Measurements from ENCODE around the gene DRAP1.
"Not testable (repeated sequence)": the region's sequence is repeated elsewhere in the genome, so short reads cannot be mapped to it uniquely, and the experiment has no call there.

DRAP1 gene

DNA sequence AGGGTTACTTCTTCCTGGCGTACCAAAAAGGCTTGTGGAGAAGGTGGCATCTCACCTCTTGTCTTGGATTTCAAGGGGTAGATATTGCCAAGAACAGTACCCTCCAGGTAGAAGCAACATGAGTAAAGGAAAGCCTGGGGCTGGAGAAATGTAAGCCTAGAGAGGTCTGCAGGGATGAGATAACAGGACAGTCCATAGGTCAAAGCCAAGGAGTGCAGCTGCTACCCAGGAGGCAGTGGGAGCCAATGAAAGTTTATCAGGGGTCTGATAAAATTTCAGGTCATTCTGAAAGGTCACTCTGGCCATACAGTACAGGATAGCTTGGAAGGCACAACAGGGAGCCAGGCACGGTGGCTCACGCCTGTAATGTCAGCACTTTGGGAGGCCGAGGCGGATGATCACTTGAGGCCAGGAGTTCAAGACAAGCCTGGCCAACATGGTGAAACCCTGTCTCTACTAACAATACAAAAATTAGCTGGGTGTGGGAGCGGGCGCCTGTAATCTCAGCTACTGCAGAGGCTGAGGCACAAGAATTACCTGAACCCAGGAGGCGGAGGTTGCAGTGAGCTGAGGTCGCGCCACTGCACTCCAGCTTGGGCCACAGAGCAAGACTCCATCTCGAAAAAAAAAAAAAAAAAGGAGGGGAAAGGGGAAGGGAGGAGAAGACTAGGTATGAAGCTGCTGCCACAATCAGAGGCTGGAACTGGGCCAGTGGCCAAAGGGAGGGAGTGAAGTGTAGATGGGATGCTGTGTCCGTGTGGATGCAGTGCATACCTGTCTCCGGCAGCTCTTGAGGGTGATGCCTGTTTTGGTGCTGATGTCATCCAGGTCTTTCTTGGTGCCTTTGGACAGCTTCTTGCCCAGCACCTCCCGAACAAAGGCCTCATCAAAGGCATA, 32.2 kb upstream of the DRAP1 start:
- no peak for DNase-seq

DNA sequence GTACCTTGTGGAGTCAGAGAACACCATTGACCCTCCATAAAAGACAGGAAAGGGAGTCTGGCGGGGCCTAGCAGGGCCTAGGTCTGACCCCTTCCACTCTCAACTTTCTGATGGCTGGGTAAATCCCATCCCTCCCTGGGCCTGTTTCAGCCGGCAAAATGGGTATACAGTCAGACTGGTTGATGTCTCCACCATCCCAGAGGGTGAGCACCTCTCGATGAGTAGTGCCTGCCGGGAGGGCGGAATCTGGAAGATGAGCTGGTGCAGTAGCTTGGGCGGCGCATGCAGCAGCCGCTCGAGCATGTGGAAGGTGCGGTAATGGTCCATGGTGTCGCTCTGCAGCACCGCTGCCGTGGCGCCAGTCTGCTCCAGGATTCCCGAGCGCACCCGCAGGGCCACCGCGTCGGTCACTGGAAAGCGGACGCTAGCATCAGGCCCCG, 31.5 kb upstream of the DRAP1 start:
- DNase-seq, result no peak

- peak; percentile 97 for DNase-seq
Observed at GRCh38 chr11:65888163-65888814, 30.9 kb upstream of the DRAP1 start, which contains the start of gene FIBP. Gene FIBP, minus strand, starts transcription at chr11:65888471. Its CDS starts 53 bp downstream, at chr11:65888418.

DNA sequence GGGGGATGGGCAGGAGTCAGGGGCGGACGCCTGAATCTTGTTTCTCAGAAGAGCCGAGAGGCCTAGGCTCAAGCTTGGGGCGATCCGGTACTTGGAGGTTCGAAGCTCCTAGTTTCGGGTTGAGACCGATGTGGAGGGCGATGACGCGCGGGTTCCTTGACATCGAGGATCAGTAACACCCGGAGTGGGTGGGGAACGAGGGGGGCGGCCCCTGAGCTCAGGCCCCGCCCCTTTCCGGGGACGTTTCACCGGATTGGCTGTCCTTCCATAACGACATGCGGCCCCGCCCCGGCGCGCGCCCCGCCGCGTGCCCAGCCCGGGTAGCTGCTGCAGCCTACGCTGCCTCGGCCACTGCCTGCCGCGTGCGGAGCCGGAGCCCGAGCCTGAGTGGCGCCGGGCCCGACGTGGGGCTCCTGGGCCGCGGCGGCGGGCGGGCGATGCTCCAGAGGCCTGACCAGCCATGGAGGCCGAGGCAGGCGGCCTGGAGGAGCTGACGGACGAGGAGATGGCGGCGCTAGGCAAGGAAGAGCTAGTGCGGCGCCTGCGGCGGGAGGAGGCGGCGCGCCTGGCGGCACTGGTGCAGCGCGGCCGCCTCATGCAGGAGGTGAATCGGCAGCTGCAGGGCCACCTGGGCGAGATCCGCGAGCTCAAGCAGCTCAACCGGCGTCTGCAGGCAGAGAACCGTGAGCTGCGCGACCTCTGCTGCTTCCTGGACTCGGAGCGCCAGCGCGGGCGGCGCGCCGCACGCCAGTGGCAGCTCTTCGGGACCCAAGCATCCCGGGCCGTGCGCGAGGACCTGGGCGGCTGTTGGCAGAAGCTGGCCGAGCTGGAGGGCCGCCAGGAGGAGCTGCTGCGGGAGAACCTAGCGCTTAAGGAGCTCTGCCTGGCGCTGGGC, 28.7 kb upstream of the DRAP1 start, which contains the start of gene CCDC85B:
CCDC85B (plus strand) TSS at position 350 of the 895 bp plus-strand sequence; CDS start at position 461, 111 bp downstream.
- DNase-seq, result peak; percentile 95

DNA sequence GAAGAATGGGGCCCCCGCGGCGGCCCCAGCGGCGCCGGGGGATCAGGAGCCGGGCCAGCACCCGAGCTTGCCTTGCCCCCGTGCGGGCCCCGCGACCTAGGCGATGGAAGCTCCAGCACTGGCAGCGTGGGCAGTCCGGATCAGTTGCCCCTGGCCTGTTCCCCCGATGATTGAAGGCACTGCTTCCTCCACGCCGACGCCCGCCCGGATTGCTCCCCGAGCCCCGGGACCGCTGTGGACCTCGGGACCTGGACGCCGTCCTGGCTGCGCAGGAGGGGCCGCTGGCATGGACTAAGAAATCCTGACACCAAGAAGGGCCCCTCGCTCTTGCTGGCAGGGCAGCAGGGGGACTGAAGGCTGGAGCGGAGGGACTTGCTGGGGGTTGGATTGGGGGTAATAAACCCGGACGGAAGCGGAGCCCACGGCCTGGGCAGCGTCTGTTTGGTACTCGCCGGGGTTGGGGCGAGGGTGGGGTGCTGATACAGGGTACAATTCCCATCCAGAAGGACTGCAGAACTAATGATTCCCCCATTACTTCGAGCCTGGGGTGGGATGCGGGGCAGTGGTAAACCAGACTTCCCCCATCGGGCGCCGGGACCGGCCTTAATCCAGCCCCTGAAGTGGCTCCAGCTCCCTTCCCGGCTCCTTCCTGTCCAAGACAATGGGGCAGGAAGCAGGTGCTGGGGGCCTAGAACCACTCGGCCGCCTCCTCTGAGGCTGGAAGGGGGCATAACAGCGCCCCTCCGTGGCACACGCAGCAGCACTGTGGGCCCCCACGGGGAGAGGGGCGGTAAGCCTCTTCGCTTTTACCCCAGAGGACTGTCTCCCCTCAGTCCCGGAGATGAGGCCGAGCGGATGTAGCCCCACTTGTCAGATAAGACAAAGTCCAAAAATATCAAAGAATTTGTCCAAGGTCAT, 27.7 kb upstream of the DRAP1 start:
- DNase-seq, result peak; percentile 52

GRCh38 chr11:65892137-65892540, 27.1 kb upstream of the DRAP1 start:
- DNase-seq, result not testable (repeated sequence)

DNA sequence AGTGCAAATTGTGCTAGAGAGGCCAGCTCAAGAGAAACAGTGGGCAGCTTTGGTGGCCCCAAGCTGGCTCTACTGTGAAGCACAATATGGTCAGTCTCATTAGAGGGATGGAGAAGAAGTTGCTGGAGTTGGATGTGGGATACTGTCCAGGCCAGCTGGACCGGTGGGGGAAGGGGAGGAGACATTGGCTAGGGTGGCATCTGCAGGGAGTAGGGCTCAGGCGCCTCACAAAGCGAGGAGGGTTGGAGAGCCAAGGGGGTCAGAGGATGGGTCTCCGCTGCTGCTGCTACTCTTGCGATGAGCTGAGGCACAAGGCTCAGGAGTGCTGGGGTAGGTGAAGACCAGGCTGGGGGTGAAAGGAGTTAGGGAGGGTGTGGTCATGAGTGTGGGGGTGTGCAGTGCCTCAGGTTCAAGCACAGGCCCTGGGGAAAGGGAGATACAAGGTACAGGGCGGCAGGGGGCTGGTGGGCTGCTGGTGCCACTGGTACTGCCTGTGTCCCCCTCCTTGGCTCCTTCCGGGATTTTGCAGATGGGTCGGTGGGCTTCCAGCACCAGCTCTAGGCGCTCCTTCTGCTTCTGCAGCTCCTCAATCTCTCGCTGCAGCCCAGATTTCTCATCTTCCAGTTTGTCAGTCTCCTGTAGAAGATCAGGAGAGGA, 26.4 kb upstream of the DRAP1 start:
- no peak for DNase-seq

- no peak for DNase-seq
Observed at GRCh38 chr11:65894034-65894591, 25.1 kb upstream of the DRAP1 start.

DNA sequence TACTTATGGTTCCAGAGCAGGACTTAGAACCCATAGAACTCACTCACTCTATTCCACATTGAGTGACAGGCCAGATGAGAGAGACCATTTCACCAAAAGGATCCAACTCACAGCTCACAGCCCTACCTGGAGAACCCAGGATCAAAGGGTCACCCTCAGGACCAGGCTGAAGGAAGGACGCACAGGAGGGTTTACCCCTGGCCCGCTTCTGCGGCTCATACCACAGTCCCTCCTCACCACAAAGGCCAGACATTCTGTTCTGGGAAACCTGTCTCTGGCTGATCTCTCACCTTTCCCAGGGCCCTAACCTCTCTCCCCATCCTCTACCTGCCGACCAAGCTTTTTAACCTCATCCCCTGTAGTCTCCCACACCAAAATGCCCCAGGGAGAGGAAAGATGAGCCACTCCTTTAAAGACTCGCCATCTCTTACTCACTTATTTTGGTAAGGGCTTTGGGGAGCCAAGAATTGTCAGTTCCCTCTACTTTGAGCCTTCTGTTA, 23.7 kb upstream of the DRAP1 start:
- DNase-seq, result no peak

GRCh38 chr11:65896034-65896999, 22.9 kb upstream of the DRAP1 start:
- DNase-seq, result no peak

DNA sequence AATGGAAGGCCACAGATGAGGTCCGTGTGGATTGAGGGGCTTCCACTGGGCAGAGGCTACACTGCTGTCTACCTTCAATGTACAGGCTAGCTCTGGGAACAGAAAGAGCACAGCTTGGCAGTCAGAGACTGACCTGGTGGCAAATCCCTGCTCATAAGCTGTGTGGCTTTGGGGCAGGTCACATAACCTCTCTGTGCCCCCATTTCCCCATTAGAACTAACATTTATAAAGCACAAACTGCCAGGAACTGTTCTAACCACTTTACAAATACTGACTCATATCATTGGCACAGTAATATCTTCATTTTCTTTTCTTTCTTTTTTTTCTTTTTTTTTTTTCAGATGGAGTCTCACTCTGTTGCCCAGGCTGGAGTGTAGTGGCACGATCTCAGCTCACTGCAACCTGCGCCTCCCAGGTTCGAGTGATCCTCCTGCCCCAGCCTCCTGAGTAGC, 22.2 kb upstream of the DRAP1 start:
- DNase-seq, result no peak

GRCh38 chr11:65898656-65899355, 20.4 kb upstream of the DRAP1 start:
- DNase-seq, result no peak

DNA sequence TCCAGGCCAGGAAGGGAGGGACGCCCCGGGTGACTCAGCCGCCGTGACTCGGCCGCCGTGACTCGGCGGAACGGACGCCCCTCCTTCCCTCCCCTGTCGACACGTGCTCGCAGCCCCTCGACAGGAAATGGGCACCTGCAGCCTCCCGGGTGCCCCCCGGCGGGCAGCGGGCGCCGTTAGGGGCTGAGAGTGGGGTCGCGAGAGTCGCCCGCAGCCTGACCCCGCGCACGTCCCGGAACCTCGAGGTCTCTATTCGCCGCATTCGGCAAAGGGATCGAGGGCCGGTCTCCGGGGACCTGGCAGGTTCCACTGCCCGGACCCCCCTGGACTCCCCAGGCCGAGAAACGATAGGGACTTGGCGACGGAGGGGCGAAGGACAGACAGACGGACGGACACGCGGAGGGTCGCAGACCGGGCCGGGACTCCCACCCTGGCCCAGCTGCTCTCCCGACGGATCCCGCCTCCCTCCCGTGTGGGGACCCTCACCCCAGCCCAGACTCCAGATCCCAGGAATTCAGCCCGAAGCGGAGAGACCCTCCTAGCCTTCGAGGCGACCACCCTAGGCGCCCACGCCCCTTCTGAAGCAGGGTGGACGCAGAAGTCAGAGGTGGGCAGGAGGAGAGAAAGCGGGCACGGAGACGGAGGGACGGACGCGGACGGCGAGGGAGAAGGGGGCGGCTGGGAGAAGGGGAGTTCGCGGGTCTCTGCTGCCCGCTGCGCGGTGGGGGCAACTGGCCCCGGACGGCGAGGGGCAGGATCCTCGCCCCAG, 19.7 kb upstream of the DRAP1 start:
- DNase-seq, result no peak

GRCh38 chr11:65900125-65900898, 18.9 kb upstream of the DRAP1 start, which contains the start of gene FOSL1:
Gene FOSL1, minus strand, starts transcription at chr11:65900388. Its CDS starts 49 bp downstream, at chr11:65900339.
- peak; percentile 80 for DNase-seq

DNA sequence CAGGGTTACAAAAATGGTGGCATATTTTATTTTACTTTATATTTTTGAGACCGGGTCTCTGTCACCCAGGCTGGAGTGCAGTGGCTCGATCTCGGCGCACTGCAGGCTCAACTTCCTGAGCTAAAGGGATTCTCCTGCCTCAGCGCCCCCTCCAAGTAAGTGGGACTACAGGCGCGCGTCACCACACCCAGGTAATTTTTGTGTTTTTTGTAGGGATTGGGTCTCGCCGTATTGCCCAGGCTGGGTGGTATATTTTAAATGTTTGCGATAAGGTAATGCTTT, 18.4 kb upstream of the DRAP1 start:
- DNase-seq, result no peak

GRCh38 chr11:65903068-65903481, 16.2 kb upstream of the DRAP1 start:
- DNase-seq, result no peak

DNA sequence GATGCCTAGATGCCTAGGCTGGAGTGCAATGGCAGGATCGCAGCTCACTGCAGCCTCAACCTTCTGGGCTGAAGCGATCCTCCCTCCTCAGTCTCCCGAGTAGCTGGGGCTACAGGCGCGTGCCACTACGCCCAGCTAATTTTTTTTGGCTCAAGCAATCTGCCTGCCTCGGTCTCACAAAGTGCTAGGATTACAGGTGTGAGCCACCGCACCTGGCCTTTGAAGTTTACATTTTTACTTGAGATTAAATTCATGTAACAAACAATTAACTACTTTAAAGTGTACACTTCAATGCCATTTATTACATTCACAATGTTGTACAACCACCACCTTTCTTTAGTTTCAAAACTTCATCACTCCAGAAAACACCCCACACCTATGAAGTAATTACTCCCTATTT, 15.5 kb upstream of the DRAP1 start:
- DNase-seq, result no peak
